Nephron progenitor cell (in vitro differentiated cells): ENCODE data around the gene HBG1.

Experiments
- DNase-seq: peaks from one replicate; pipeline ENCODE4 v3.0.0; 2021
- H3K27ac Mint-ChIP-seq: 2 replicates; pipeline ENCODE4 v1.8.0; 2021; ENCODE audit warnings: mild to moderate bottlenecking, moderate library complexity, mixed read lengths
- H3K27me3 Mint-ChIP-seq: 2 replicates; pipeline ENCODE4 v1.8.0; 2021; ENCODE audit warnings: mild to moderate bottlenecking, low read depth, mixed read lengths; ENCODE audit not compliant: poor library complexity
- H3K36me3 Mint-ChIP-seq: 2 replicates; pipeline ENCODE4 v1.8.0; 2021; ENCODE audit warnings: low read depth, mixed read lengths
- H3K4me1 Mint-ChIP-seq: 2 replicates; pipeline ENCODE4 v1.8.0; 2021; ENCODE audit warnings: mixed read lengths
- H3K4me3 Mint-ChIP-seq: 2 replicates; pipeline ENCODE4 v1.8.0; 2021; ENCODE audit warnings: mild to moderate bottlenecking, moderate library complexity, mixed read lengths
- H3K9me3 Mint-ChIP-seq: 2 replicates; pipeline ENCODE4 v1.8.0; 2021; ENCODE audit warnings: mild to moderate bottlenecking, moderate library complexity, mixed read lengths
- TF ChIP-seq, protein P1 (sequence below): fragments of 200-600 bp; sonication (generic); IDR thresholded peaks from 2 replicates; pipeline ENCODE4 v1.5.0; 2021; ENCODE audit warnings: antibody characterized with exemption

Gene HBG1

DNA sequence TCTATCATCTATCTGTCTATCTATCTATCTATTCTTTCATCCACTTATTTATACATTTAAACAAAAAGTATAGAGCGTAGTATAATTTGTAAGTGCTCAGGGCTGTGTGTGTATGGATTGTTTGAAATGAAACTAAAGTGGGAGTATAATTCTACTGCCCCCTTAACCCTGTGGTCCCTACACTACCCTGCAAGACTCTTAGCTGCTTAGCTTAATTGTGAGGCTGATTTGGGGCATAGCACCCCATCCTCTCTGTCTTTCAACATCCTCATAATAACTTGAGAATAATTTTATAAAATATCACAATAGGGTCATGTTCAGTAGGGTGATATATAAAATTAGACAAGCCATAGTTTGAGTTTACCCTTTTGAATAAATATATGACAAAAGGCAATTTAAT lies 40.4 kb upstream of the HBG1 start:
- Mint-ChIP-seq H3K27ac (no peak overlapping the region), H3K36me3 (no peaks in the 10 kb centered on the region), H3K4me3 (no peak overlapping the region), H3K27me3 (peaks cover 7% of the 10 kb centered on the region), H3K9me3 (no peaks in the 10 kb centered on the region), H3K4me1 (no peaks in the 10 kb centered on the region)
- TF ChIP-seq, protein P1, sequence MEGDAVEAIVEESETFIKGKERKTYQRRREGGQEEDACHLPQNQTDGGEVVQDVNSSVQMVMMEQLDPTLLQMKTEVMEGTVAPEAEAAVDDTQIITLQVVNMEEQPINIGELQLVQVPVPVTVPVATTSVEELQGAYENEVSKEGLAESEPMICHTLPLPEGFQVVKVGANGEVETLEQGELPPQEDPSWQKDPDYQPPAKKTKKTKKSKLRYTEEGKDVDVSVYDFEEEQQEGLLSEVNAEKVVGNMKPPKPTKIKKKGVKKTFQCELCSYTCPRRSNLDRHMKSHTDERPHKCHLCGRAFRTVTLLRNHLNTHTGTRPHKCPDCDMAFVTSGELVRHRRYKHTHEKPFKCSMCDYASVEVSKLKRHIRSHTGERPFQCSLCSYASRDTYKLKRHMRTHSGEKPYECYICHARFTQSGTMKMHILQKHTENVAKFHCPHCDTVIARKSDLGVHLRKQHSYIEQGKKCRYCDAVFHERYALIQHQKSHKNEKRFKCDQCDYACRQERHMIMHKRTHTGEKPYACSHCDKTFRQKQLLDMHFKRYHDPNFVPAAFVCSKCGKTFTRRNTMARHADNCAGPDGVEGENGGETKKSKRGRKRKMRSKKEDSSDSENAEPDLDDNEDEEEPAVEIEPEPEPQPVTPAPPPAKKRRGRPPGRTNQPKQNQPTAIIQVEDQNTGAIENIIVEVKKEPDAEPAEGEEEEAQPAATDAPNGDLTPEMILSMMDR: no peak
- no peak for DNase-seq

DNA sequence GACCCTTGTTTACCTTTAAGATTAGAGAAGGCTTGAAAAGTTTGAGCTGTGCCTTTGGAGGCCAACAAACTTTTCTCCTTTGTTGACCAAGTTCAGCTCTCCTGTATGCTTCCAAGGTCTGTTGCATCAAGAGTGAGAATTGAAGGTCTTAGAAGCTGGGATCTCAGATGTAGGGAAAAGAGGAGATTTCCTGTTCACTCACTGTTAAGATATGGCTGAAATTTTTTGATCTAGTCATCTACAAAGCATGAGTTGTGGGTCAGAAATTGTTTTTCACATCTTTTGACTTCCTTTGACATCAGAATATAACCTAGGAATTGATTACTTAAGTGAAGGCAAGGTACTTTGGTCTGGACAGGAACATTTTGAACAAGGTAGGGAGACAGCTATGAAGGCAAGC lies 40.0 kb upstream of the HBG1 start:
- no peak for DNase-seq
- Mint-ChIP-seq H3K27ac (no peak overlapping the region), H3K27me3 (peaks cover 10% of the 10 kb centered on the region), H3K4me3 (no peak overlapping the region), H3K9me3 (no peaks in the 10 kb centered on the region), H3K4me1 (no peaks in the 10 kb centered on the region), H3K36me3 (no peaks in the 10 kb centered on the region)
- TF ChIP-seq, protein P1: no peak

DNA sequence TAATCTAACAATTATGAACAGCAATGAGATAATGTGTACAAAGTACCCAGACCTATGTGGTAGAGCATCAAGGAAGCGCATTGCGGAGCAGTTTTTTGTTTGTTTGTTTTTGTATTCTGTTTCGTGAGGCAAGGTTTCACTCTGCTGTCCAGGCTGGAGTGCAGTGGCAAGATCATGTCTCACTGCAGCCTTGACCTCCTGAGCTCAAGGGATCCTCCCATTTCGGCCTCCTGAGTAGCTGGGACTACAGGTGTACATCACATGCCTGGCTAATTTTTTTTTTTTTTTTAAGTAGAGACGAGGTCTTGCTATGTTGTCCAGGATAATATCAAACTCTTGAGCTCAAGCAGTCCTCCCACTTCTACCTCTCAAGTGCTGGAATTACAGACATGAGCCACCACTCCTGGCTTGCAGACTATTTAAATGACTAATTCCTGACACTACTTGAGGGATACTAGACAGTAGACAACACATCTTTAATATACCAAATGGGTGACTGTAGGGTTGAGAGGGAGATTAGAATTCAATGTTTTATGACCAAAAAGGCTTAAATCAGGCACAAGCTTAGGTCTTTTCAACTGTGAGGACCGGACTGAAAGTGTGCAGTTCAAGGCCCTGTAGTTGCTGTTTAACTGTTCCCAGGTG lies 39.4 kb upstream of the HBG1 start:
- H3K4me1 Mint-ChIP-seq: no peaks in the 10 kb centered on the region
- TF ChIP-seq, protein P1: no peak
- H3K4me3 Mint-ChIP-seq: no peak overlapping the region
- no peaks in the 10 kb centered on the region for H3K9me3 Mint-ChIP-seq
- H3K27ac Mint-ChIP-seq: no peak overlapping the region
- DNase-seq: no peak
- peaks cover 10% of the 10 kb centered on the region for H3K27me3 Mint-ChIP-seq
- H3K36me3 Mint-ChIP-seq: no peaks in the 10 kb centered on the region

DNA sequence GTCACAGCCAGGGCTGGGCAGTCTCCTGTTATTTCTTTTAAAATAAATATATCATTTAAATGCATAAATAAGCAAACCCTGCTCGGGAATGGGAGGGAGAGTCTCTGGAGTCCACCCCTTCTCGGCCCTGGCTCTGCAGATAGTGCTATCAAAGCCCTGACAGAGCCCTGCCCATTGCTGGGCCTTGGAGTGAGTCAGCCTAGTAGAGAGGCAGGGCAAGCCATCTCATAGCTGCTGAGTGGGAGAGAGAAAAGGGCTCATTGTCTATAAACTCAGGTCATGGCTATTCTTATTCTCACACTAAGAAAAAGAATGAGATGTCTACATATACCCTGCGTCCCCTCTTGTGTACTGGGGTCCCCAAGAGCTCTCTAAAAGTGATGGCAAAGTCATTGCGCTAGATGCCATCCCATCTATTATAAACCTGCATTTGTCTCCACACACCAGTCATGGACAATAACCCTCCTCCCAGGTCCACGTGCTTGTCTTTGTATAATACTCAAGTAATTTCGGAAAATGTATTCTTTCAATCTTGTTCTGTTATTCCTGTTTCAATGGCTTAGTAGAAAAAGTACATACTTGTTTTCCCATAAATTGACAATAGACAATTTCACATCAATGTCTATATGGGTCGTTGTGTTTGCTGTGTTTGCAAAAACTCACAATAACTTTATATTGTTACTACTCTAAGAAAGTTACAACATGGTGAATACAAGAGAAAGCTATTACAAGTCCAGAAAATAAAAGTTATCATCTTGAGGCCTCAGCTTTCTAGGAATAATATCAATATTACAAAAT lies 38.6 kb upstream of the HBG1 start:
- Mint-ChIP-seq H3K4me3 (no peak overlapping the region), H3K36me3 (no peaks in the 10 kb centered on the region), H3K9me3 (no peaks in the 10 kb centered on the region), H3K4me1 (no peaks in the 10 kb centered on the region), H3K27ac (no peak overlapping the region), H3K27me3 (peaks cover 7% of the 10 kb centered on the region)
- DNase-seq: no peak
- TF ChIP-seq, protein P1: no peak

DNA sequence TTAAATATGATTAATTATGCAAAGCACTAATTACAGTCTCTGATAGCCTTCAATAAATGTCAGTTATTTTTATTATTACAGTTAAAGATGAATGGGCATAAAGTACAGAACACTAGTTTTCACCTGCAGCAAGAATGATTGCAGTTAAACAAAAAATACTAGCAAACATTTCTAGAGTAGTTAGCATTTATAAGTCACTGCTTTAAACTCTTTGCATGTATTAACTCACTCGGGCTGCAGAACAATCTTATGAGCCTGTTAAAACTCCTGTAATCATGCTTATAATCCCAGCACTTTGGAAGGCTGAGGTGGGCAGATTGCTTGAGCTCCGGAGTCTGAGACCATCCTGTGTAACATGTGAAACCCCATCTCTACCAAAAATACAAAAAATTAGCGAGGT lies 37.2 kb upstream of the HBG1 start:
- H3K9me3 Mint-ChIP-seq: no peaks in the 10 kb centered on the region
- H3K4me3 Mint-ChIP-seq: no peak overlapping the region
- no peak overlapping the region for H3K27ac Mint-ChIP-seq
- peaks cover 7% of the 10 kb centered on the region for H3K27me3 Mint-ChIP-seq
- H3K36me3 Mint-ChIP-seq: no peaks in the 10 kb centered on the region
- no peaks in the 10 kb centered on the region for H3K4me1 Mint-ChIP-seq
- TF ChIP-seq, protein P1: no peak
- DNase-seq: no peak

DNA sequence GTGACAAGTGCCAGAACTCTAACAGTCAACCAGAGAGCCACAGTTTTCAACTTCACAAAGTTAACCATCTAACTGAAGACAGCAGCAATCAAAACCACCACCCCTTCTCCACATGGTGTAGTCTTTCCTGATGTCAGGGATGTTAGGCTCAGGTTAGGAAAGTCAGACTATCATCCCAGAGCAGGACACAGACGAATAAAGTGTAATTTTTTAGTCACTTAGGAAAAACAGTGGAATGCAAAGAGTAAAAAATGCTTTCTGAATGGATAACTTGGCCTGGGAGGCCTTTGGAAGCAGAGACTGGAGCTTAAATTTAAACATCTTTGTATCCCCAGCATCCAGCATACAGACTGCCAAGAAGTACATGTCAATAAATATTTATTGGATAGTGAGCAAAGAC lies 36.7 kb upstream of the HBG1 start:
- H3K4me1 Mint-ChIP-seq: no peaks in the 10 kb centered on the region
- no peak for DNase-seq
- H3K36me3 Mint-ChIP-seq: no peaks in the 10 kb centered on the region
- no peaks in the 10 kb centered on the region for H3K9me3 Mint-ChIP-seq
- peaks cover 7% of the 10 kb centered on the region for H3K27me3 Mint-ChIP-seq
- TF ChIP-seq, protein P1: no peak
- H3K27ac Mint-ChIP-seq: no peak overlapping the region
- no peak overlapping the region for H3K4me3 Mint-ChIP-seq
